Measurements from ENCODE around the gene RPUSD1.

The RPUSD1 gene

GRCh38 chr16:736936-737481 is 51.2 kb downstream of the RPUSD1 start (continued):
- TF ChIP-seq CSRNP3 (CRISPR knock-in tag; IDR thresholded peaks at IDR 0.05) = no peak
- no peak for TF ChIP-seq TCF4 (CRISPR knock-in tag; IDR thresholded peaks at IDR 0.05; ENCODE audit: borderline replicate concordance)
- no peak for TF ChIP-seq ZFP3 (CRISPR knock-in tag; IDR thresholded peaks at IDR 0.05)

- TF ChIP-seq TSHZ2 (CRISPR knock-in tag; IDR thresholded peaks at IDR 0.05) (no peak), ZNF70 (CRISPR knock-in tag; IDR thresholded peaks at IDR 0.05) (no peak), ZFP3 (CRISPR knock-in tag; IDR thresholded peaks at IDR 0.05) (no peak), ARNTL (CRISPR knock-in tag; IDR thresholded peaks at IDR 0.05; ENCODE audit: borderline replicate concordance, low read depth) (no peak), PPARA (CRISPR knock-in tag; IDR thresholded peaks at IDR 0.05; ENCODE audit: borderline replicate concordance) (no peak), ESRRG (CRISPR knock-in tag; IDR thresholded peaks at IDR 0.05) (no peak), ZNF8 (CRISPR knock-in tag; IDR thresholded peaks at IDR 0.05) (no peak), TOX (CRISPR knock-in tag; IDR thresholded peaks at IDR 0.05; ENCODE audit: borderline replicate concordance) (no peak)
- ATAC-seq = no peak
Observed at GRCh38 chr16:735982-736453, 52.2 kb downstream of the RPUSD1 start.

- TF ChIP-seq CSDC2 (CRISPR knock-in tag; IDR thresholded peaks at IDR 0.05) (no peak), ZNF70 (CRISPR knock-in tag; IDR thresholded peaks at IDR 0.05) (no peak), CREB5 (CRISPR knock-in tag; IDR thresholded peaks at IDR 0.05; ENCODE audit: low read depth) (no peak), ISL1 (CRISPR knock-in tag; IDR thresholded peaks at IDR 0.05) (no peak), TSHZ2 (CRISPR knock-in tag; IDR thresholded peaks at IDR 0.05) (no peak), PATZ1 (CRISPR knock-in tag; IDR thresholded peaks at IDR 0.05; ENCODE audit: borderline replicate concordance) (no peak)
- no peak for ATAC-seq
Observed at GRCh38 chr16:734981-735881, 53.0 kb downstream of the RPUSD1 start.

Measured in SK-N-SH treated with all-trans-retinoic acid at 6 μM for 48 hours (cell line).